ENCODE data around the gene ZNF552.
"Not testable (repeated sequence)": the region's sequence is repeated elsewhere in the genome, so short reads cannot be mapped to it uniquely, and the experiment has no call there.

Gene ZNF552

GRCh38 chr19:57817976-57818375 is 3.3 kb upstream of the ZNF552 start:
- no peak for DNase-seq

- no peak for DNase-seq
Measured at GRCh38 chr19:57816652-57817051, 1.9 kb upstream of the ZNF552 start.

- no peak for DNase-seq
Measured at GRCh38 chr19:57815247-57816075, 748 bp upstream of the ZNF552 start.

GRCh38 chr19:57813919-57814504 is 701 bp downstream of the ZNF552 start:
- no peak for DNase-seq

GRCh38 chr19:57812975-57813820 is 1.5 kb downstream of the ZNF552 start:
- DNase-seq: not testable (repeated sequence)

GRCh38 chr19:57812226-57812625 is 2.5 kb downstream of the ZNF552 start:
- no peak for DNase-seq

GRCh38 chr19:57810410-57811295 is 4.1 kb downstream of the ZNF552 start:
- not testable (repeated sequence) for DNase-seq

GRCh38 chr19:57807541-57807940 is 7.2 kb downstream of the ZNF552 start:
- DNase-seq: no peak

- no peak for DNase-seq
Measured at GRCh38 chr19:57803594-57804325, 11.0 kb downstream of the ZNF552 start.

GRCh38 chr19:57803265-57803593 is 11.5 kb downstream of the ZNF552 start:
- no peak for DNase-seq

- no peak for DNase-seq
Measured at GRCh38 chr19:57802269-57802668, 12.4 kb downstream of the ZNF552 start.

- DNase-seq: no peak
Measured at GRCh38 chr19:57800696-57801095, 14.0 kb downstream of the ZNF552 start.

- DNase-seq: not testable (repeated sequence)
Measured at GRCh38 chr19:57796580-57796979, 18.1 kb downstream of the ZNF552 start.

- no peak for DNase-seq
Measured at GRCh38 chr19:57789288-57789687, 25.4 kb downstream of the ZNF552 start.

- no peak for DNase-seq
Measured at GRCh38 chr19:57788114-57788692, 26.5 kb downstream of the ZNF552 start.

- DNase-seq: no peak
Measured at GRCh38 chr19:57786906-57787305, 27.8 kb downstream of the ZNF552 start.

GRCh38 chr19:57786286-57786685 is 28.4 kb downstream of the ZNF552 start:
- DNase-seq: no peak

- no peak for DNase-seq
Measured at GRCh38 chr19:57779220-57779845, 35.4 kb downstream of the ZNF552 start.

- no peak for DNase-seq
Measured at GRCh38 chr19:57778336-57778735, 36.4 kb downstream of the ZNF552 start.

GRCh38 chr19:57776764-57777296 is 37.9 kb downstream of the ZNF552 start:
- no peak for DNase-seq

GRCh38 chr19:57773488-57773887 is 41.2 kb downstream of the ZNF552 start:
- DNase-seq: no peak
